Upper lobe of left lung (tissue), 4 donors: ENCODE measurements around the gene CCSER2.

ENCODE experiments used
- EP300 ChIP-seq, 4 donors: sonication (generic); formaldehyde crosslinking; IDR thresholded peaks; one replicate each; pipeline ENCODE4 v1.5.1; 2017; ENCODE audit warnings: antibody characterized with exemption in 4 of 4, control low read depth in 2 of 4
- TF ChIP-seq, protein P1 (sequence below), 6 experiments: fragments of 450-650 bp in 4 of 6; fragments of 200-600 bp in 2 of 6; sonication (generic) in 2 of 6; IDR thresholded peaks; one replicate each; pipeline ENCODE4 v1.5.1; 2016 to 2019; ENCODE audit warnings: antibody characterized with exemption in 6 of 6

DNA sequence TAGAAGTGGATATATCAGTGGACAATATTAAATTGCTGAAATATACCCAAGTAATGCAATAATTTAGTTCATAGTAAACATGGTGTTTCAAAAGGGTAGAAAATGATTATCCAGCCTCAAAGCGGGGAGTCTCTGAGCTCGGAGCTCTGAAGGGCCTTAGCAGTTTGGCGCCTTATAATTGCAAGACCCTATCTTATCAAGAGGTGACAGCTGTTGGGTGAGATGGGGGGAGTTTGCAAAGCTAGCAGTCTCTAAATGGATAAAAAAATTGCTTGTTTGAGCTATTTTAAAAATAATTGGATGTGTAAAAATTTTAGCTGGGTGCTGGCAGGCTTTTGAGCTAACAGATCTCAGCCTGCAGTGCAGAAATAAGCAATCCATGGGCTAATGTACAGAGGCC is 219.2 kb downstream of the CCSER2 start:
- no peak for TF ChIP-seq EP300 (IDR thresholded peaks at IDR 0.05)
- TF ChIP-seq, protein P1, sequence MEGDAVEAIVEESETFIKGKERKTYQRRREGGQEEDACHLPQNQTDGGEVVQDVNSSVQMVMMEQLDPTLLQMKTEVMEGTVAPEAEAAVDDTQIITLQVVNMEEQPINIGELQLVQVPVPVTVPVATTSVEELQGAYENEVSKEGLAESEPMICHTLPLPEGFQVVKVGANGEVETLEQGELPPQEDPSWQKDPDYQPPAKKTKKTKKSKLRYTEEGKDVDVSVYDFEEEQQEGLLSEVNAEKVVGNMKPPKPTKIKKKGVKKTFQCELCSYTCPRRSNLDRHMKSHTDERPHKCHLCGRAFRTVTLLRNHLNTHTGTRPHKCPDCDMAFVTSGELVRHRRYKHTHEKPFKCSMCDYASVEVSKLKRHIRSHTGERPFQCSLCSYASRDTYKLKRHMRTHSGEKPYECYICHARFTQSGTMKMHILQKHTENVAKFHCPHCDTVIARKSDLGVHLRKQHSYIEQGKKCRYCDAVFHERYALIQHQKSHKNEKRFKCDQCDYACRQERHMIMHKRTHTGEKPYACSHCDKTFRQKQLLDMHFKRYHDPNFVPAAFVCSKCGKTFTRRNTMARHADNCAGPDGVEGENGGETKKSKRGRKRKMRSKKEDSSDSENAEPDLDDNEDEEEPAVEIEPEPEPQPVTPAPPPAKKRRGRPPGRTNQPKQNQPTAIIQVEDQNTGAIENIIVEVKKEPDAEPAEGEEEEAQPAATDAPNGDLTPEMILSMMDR (IDR thresholded peaks at IDR 0.05) = no peak
